B cell (primary cell): ENCODE measurements around the gene WNK2. TPM values are rescaled to one million over a fixed set of nuclear protein-coding genes. Genes with fewer than 3 reads are reported as not detected.

Source experiments
- ATAC-seq: fragments of 200-7000 bp; cut with Tn5 transposase; one replicate; pipeline ENCODE4 v1.10.0; 2021; ENCODE audit warnings: low read depth, mild to moderate bottlenecking, moderate number of reproducible peaks, moderate library complexity
- CTCF ChIA-PET: fragments of 350-600 bp; sonication (Branson Sonifier 250); formaldehyde crosslinking; loops from one replicate; lab custom pipeline; 2021; ENCODE audit warnings: antibody characterized with exemption, inconsistent platforms; lab: Charles Lee
- POLR2A ChIA-PET: fragments of 350-600 bp; sonication (Branson Sonifier 250); formaldehyde crosslinking; loops from one replicate; lab custom pipeline; 2021; ENCODE audit warnings: antibody characterized with exemption; lab: Charles Lee
- DNase-seq: peaks from one replicate; pipeline ENCODE4 v3.0.0; 2013
- H2AFZ ChIP-seq: 2 replicates; pipeline ENCODE4 v1.6.1; 2012; ENCODE audit warnings: mild to moderate bottlenecking, low read depth, low read length; ENCODE audit not compliant: insufficient read depth, poor library complexity, severe bottlenecking
- H3K27ac ChIP-seq, 2 donors: 1 replicate in 1 of 2; 2 replicates in 1 of 2; pipeline ENCODE4 v1.5.1; 2012 to 2013; ENCODE audit warnings: low read length in 2 of 2, mild to moderate bottlenecking in 2 of 2, moderate library complexity in 1 of 2
- H3K27me3 ChIP-seq, 4 experiments: fragments of 200-600 bp in 1 of 4; sonication (generic) in 1 of 4; replicated peaks in 1 of 4; 1 replicate in 2 of 4; 2 replicates in 2 of 4; pipeline versions ENCODE4 v1.6.1 to v1.7.0; 2013 to 2016; ENCODE audit warnings: low read length in 3 of 4, mild to moderate bottlenecking in 2 of 4, mixed read lengths in 1 of 4, moderate library complexity in 1 of 4; ENCODE audit not compliant: insufficient read depth in 4 of 4, control insufficient read depth in 3 of 4; ENCODE audit errors: control extremely low read depth in 1 of 4
- H3K36me3 ChIP-seq, 2 experiments: replicated peaks in 1 of 2; 1 replicate in 1 of 2; 2 replicates in 1 of 2; pipeline versions ENCODE4 v1.6.1 to v1.7.1; 2013; ENCODE audit warnings: low read length in 1 of 2; ENCODE audit not compliant: insufficient read depth in 2 of 2, control insufficient read depth in 1 of 2; ENCODE audit errors: control extremely low read depth in 1 of 2, extremely low read depth in 1 of 2
- H3K4me1 ChIP-seq, 2 donors: fragments of 200-600 bp in 1 of 2; sonication (generic) in 1 of 2; 1 replicate in 1 of 2; 2 replicates in 1 of 2; pipeline versions ENCODE4 v1.5.1 to v1.6.1; 2013 to 2017; ENCODE audit warnings: low read length in 2 of 2; ENCODE audit not compliant: control insufficient read depth in 2 of 2, insufficient read depth in 2 of 2
- H3K4me2 ChIP-seq: replicated peaks from 2 replicates; pipeline ENCODE3; 2012; ENCODE audit warnings: mild to moderate bottlenecking, low read depth, low read length; ENCODE audit not compliant: poor library complexity, severe bottlenecking
- H3K4me3 ChIP-seq, 5 experiments: fragments of 200-600 bp in 1 of 5; sonication (generic) in 1 of 5; 1 replicate in 3 of 5; 2 replicates in 2 of 5; pipeline versions ENCODE4 v1.5.1 to v1.7.0; 2011 to 2016; ENCODE audit warnings: low read length in 4 of 5, mild to moderate bottlenecking in 4 of 5, low read depth in 2 of 5, control low read depth in 1 of 5, moderate library complexity in 1 of 5; ENCODE audit not compliant: insufficient read depth in 1 of 5; ENCODE audit errors: control extremely low read depth in 1 of 5, extremely low read depth in 1 of 5
- H3K79me2 ChIP-seq: fragments of 200-600 bp; sonication (generic); one replicate; pipeline ENCODE4 v1.6.0; 2016; ENCODE audit warnings: low read length; ENCODE audit not compliant: control insufficient read depth, insufficient read depth
- H3K9ac ChIP-seq: fragments of 200-600 bp; sonication (generic); 2 replicates; pipeline ENCODE4 v1.6.1; 2017; ENCODE audit warnings: mild to moderate bottlenecking, low read length, moderate library complexity
- H3K9me3 ChIP-seq, 3 donors: one replicate each; pipeline versions ENCODE4 v1.6.1 to v1.7.1; 2013; ENCODE audit warnings: low read length in 2 of 3; ENCODE audit not compliant: control insufficient read depth in 2 of 3, insufficient read depth in 1 of 3; ENCODE audit errors: control extremely low read depth in 1 of 3
- H4K20me1 ChIP-seq: 2 replicates; pipeline ENCODE4 v1.6.0; 2012; ENCODE audit warnings: mild to moderate bottlenecking, low read length; ENCODE audit not compliant: insufficient read depth, control insufficient read depth, poor library complexity, severe bottlenecking
- H3K27ac Mint-ChIP-seq: one replicate; pipeline ENCODE4 v1.8.0; 2021; ENCODE audit warnings: mixed read lengths
- H3K27me3 Mint-ChIP-seq: one replicate; pipeline ENCODE4 v1.8.0; 2021; ENCODE audit warnings: mixed read lengths
- H3K4me1 Mint-ChIP-seq: one replicate; pipeline ENCODE4 v1.8.0; 2021; ENCODE audit warnings: mixed read lengths
- H3K4me3 Mint-ChIP-seq: one replicate; pipeline ENCODE4 v1.8.0; 2021; ENCODE audit warnings: mixed read lengths
- H3K9me3 Mint-ChIP-seq: one replicate; pipeline ENCODE4 v1.8.0; 2022; ENCODE audit warnings: mixed read lengths; ENCODE audit not compliant: insufficient read depth
- CTCF ChIP-seq: fragments of 200-600 bp; IDR thresholded peaks from one replicate; pipeline ENCODE4 v1.8.0; 2022; ENCODE audit warnings: antibody characterized with exemption, mild to moderate bottlenecking
- EZH2 ChIP-seq: IDR thresholded peaks from 2 replicates; pipeline ENCODE4 v1.6.1; 2012; ENCODE audit warnings: borderline replicate concordance, low read depth, mild to moderate bottlenecking, moderate library complexity, low read length; ENCODE audit not compliant: insufficient read depth, poor library complexity, severe bottlenecking
- WGBS: methylation state at CpG from one replicate; pipeline ENCODE4 v1.1.5; 2013; ENCODE audit warnings: missing lambda C conversion rate; ENCODE audit not compliant: insufficient coverage; 5-methylcytosine and 5-hydroxymethylcytosine counted together
- intact Hi-C: fragments of 100-400 bp; cut with micrococcal nuclease; formaldehyde crosslinking; loops from one replicate; pipeline ENCODE4 v1.10.0; 2022
- polyA plus RNA-seq: library from polyadenylated mRNA; depleted of rRNA; stranded (reverse); fragments of >200 nt; gene quantifications from 2 replicates; pipeline ENCODE4 v1.2.3, GENCODE V29; 2012
- total RNA-seq, 2 donors: library from RNA; stranded (reverse); fragments of 120-200 nt in 1 of 2; gene quantifications; 1 replicate in 1 of 2; 2 replicates in 1 of 2; pipeline versions ENCODE4 v1.2.3 to v1.2.4, GENCODE V29; 2013 to 2022

WNK2 gene
- total and polyA plus RNA-seq, 2 donors (not counting 1 experiment from before 2014, with no cell fraction given) = 0.49 TPM; not detected in 1

GRCh38 chr9:93209097-93209496, 25.2 kb downstream of the WNK2 start:
- Mint-ChIP-seq H3K27me3 (peaks cover 3% of the 10 kb centered on the region), H3K9me3 (peaks cover 4% of the 10 kb centered on the region), H3K4me3 (no peak overlapping the region), H3K27ac (no peak overlapping the region), H3K4me1 (no peaks in the 10 kb centered on the region)
- no peaks in the 10 kb centered on the region for H3K79me2 ChIP-seq
- TF ChIP-seq CTCF (no peak), EZH2 (no peak)
- no peaks in the 10 kb centered on the region for H3K4me1 ChIP-seq
- no peak for DNase-seq
- no peak overlapping the region for H3K4me3 ChIP-seq
- no peaks in the 10 kb centered on the region for H4K20me1 ChIP-seq
- no peak overlapping the region for H3K4me2 ChIP-seq
- no peak for ATAC-seq
- CTCF ChIA-PET = no interaction called here
- H3K9ac ChIP-seq = no peak overlapping the region
- H3K27me3 ChIP-seq = no peaks in the 10 kb centered on the region
- H2AFZ ChIP-seq = no peak overlapping the region
- WGBS = 98% methylated on average over 9 of the region's 9 CpGs
- POLR2A ChIA-PET = no interaction called here
- intact Hi-C loops = no loop called here
- no peaks in the 10 kb centered on the region for H3K36me3 ChIP-seq
- peaks cover 0 to 13% (median 0%) of the 10 kb centered on the region in 3 donors for H3K9me3 ChIP-seq
- no peak overlapping the region for H3K27ac ChIP-seq

GRCh38 chr9:93209576-93210323, 25.8 kb downstream of the WNK2 start:
- H3K79me2 ChIP-seq = no peaks in the 10 kb centered on the region
- DNase-seq (no peak), ATAC-seq (no peak)
- no peak overlapping the region for H3K4me3 ChIP-seq
- Mint-ChIP-seq H3K27ac (no peak overlapping the region), H3K4me1 (no peaks in the 10 kb centered on the region), H3K4me3 (no peak overlapping the region), H3K27me3 (peaks cover 3% of the 10 kb centered on the region), H3K9me3 (peaks cover 4% of the 10 kb centered on the region)
- H3K27me3 ChIP-seq = no peaks in the 10 kb centered on the region
- no peaks in the 10 kb centered on the region for H3K4me1 ChIP-seq
- no peak overlapping the region for H2AFZ ChIP-seq
- ChIA-PET POLR2A (no interaction called here), CTCF (no interaction called here)
- WGBS = 86% methylated on average over 12 of the region's 12 CpGs
- intact Hi-C loops = no loop called here
- no peak overlapping the region for H3K9ac ChIP-seq
- no peaks in the 10 kb centered on the region for H4K20me1 ChIP-seq
- peaks cover 0 to 13% (median 0%) of the 10 kb centered on the region in 3 donors for H3K9me3 ChIP-seq
- TF ChIP-seq EZH2 (no peak), CTCF (no peak)
- H3K27ac ChIP-seq = no peak overlapping the region
- no peak overlapping the region for H3K4me2 ChIP-seq
- no peaks in the 10 kb centered on the region for H3K36me3 ChIP-seq
